Measurements from ENCODE around the gene FAM216B. TPM values are rescaled to one million over a fixed set of nuclear protein-coding genes. Genes with fewer than 3 reads are reported as not detected.
A peak's percentile ranks its signal among the peaks of the same experiment; 100 is the strongest.

The FAM216B gene
- total and polyA plus RNA-seq, 2 experiments from 2014 or later = 0.90 to 2.2 TPM

DNA sequence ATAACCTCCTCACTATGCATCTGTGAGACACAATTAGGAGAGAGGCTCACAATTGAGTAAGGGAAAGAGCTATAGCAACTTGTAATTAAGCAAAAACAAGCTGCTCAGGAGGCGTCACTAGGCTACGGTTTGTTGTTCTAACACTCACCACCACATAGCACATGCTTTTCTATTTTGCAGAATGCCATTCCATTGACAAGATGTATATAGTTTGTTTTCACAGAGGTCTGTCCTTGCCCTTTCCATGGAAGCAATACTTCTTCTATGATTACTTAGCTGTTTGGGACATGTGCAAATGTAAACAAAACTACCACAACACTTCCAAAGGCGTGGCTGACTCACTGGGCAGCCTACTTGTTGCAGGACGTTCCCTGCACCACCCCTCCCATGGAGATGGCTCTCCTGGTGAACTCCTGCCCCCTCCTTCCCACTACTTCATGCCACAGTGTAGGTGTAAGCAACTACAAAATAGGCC lies 33.9 kb upstream of the FAM216B start:
- peak overlapping the region; percentile 24 for H3K27ac ChIP-seq
- no peaks in the 10 kb centered on the region for H3K79me2 ChIP-seq
- no peaks in the 10 kb centered on the region for H3K36me3 ChIP-seq (replicated peaks; ENCODE audit: insufficient read depth, low read depth)
- H3K4me2 ChIP-seq = no peak overlapping the region
- H3K27me3 ChIP-seq = no peaks in the 10 kb centered on the region
- H2AFZ ChIP-seq = no peak overlapping the region
- DNase-seq (ENCODE audit: low spot score) = peak; percentile 28
- no peaks in the 10 kb centered on the region for H3K9me2 ChIP-seq (replicated peaks; ENCODE audit: insufficient read depth)
- 60% methylated on average over 4 of the region's 4 CpGs for WGBS (ENCODE audit: low lambda C conversion rate, missing lambda C conversion rate)
- H3K4me3 ChIP-seq = no peak overlapping the region
- no peaks in the 10 kb centered on the region for H3K4me1 ChIP-seq (ENCODE audit: insufficient read depth)
- H4K20me1 ChIP-seq (ENCODE audit: insufficient read depth, poor library complexity, severe bottlenecking) = no peaks in the 10 kb centered on the region
- no peak for TF ChIP-seq EZH2phosphoT487 (IDR thresholded peaks at IDR 0.05; ENCODE audit: low read depth, severe bottlenecking, unreplicated experiment)
- TF ChIP-seq EZH2 (IDR thresholded peaks at IDR 0.05; ENCODE audit: borderline replicate concordance) = no peak
- TF ChIP-seq, protein P1, sequence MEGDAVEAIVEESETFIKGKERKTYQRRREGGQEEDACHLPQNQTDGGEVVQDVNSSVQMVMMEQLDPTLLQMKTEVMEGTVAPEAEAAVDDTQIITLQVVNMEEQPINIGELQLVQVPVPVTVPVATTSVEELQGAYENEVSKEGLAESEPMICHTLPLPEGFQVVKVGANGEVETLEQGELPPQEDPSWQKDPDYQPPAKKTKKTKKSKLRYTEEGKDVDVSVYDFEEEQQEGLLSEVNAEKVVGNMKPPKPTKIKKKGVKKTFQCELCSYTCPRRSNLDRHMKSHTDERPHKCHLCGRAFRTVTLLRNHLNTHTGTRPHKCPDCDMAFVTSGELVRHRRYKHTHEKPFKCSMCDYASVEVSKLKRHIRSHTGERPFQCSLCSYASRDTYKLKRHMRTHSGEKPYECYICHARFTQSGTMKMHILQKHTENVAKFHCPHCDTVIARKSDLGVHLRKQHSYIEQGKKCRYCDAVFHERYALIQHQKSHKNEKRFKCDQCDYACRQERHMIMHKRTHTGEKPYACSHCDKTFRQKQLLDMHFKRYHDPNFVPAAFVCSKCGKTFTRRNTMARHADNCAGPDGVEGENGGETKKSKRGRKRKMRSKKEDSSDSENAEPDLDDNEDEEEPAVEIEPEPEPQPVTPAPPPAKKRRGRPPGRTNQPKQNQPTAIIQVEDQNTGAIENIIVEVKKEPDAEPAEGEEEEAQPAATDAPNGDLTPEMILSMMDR (IDR thresholded peaks at IDR 0.05; ENCODE audit: poor library complexity) = no peak
- no peaks in the 10 kb centered on the region for H3K9me3 ChIP-seq (ENCODE audit: low read depth)

DNA sequence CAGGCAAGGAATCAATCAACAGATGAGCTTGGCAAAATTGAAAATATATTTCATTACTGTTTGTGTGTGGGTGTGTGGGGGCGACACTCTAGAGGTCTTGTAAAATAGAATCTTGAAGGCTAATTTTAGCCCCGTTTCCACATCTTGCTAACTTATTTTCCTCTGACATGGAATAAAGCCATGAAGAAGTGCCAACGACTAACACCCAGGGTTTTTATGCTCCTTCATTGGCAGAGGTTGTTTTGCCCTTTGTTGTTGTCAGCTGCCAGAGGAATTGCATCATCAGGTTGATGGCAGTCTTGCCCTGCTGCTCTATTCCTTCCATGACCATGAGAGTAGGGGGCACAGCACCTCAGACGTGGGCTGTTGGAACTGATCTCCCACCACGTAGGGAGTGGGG lies 30.6 kb upstream of the FAM216B start:
- no peaks in the 10 kb centered on the region for H4K20me1 ChIP-seq (ENCODE audit: insufficient read depth, poor library complexity, severe bottlenecking)
- H3K27ac ChIP-seq = no peak overlapping the region
- H3K4me1 ChIP-seq (ENCODE audit: insufficient read depth) = peaks cover 12% of the 10 kb centered on the region
- H3K79me2 ChIP-seq = no peaks in the 10 kb centered on the region
- TF ChIP-seq, protein P1 (IDR thresholded peaks at IDR 0.05; ENCODE audit: poor library complexity) = no peak
- TF ChIP-seq EZH2 (IDR thresholded peaks at IDR 0.05; ENCODE audit: borderline replicate concordance) (no peak), EZH2phosphoT487 (IDR thresholded peaks at IDR 0.05; ENCODE audit: low read depth, severe bottlenecking, unreplicated experiment) (no peak)
- no peak overlapping the region for H3K4me3 ChIP-seq
- no peaks in the 10 kb centered on the region for H3K9me2 ChIP-seq (replicated peaks; ENCODE audit: insufficient read depth)
- H3K9me3 ChIP-seq (ENCODE audit: low read depth) = no peaks in the 10 kb centered on the region
- H2AFZ ChIP-seq = no peak overlapping the region
- no peak overlapping the region for H3K4me2 ChIP-seq
- DNase-seq (ENCODE audit: low spot score) = no peak
- H3K27me3 ChIP-seq = no peaks in the 10 kb centered on the region
- no peaks in the 10 kb centered on the region for H3K36me3 ChIP-seq (replicated peaks; ENCODE audit: insufficient read depth, low read depth)
- 56% methylated on average over 5 of the region's 5 CpGs for WGBS (ENCODE audit: low lambda C conversion rate, missing lambda C conversion rate)

DNA sequence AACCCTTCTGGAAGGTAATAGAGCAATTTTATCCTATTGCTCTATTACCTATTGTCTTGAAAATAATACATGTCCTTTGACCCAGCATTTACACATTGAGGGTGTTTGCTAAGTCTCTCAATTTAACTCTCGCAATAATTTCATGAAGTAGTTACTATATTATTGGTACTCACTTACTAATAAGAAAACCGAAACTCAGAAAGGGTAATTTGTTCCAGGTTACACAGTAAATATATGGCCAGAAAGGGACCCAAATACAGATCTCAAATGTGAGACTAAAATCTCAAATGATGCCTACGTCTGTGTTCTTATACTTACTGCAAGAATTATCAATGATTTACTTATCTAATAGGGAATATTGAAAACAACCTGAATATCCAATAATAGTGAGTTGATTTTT lies 29.7 kb upstream of the FAM216B start:
- WGBS (ENCODE audit: low lambda C conversion rate, missing lambda C conversion rate) = 91% methylated on average over 3 of the region's 3 CpGs
- peaks cover 12% of the 10 kb centered on the region for H3K4me1 ChIP-seq (ENCODE audit: insufficient read depth)

More for the DNA sequence above, 29.7 kb upstream of the FAM216B start:
- H3K36me3 ChIP-seq (replicated peaks; ENCODE audit: insufficient read depth, low read depth) = no peaks in the 10 kb centered on the region
- H3K9me2 ChIP-seq (replicated peaks; ENCODE audit: insufficient read depth) = no peaks in the 10 kb centered on the region
- no peaks in the 10 kb centered on the region for H3K9me3 ChIP-seq (ENCODE audit: low read depth)
- no peak overlapping the region for H3K27ac ChIP-seq
- TF ChIP-seq, protein P1 (IDR thresholded peaks at IDR 0.05; ENCODE audit: poor library complexity) = no peak
- TF ChIP-seq EZH2phosphoT487 (IDR thresholded peaks at IDR 0.05; ENCODE audit: low read depth, severe bottlenecking, unreplicated experiment) = no peak
- no peak for TF ChIP-seq EZH2 (IDR thresholded peaks at IDR 0.05; ENCODE audit: borderline replicate concordance)
- no peaks in the 10 kb centered on the region for H4K20me1 ChIP-seq (ENCODE audit: insufficient read depth, poor library complexity, severe bottlenecking)
- DNase-seq (ENCODE audit: low spot score) = no peak
- H2AFZ ChIP-seq = no peak overlapping the region
- H3K79me2 ChIP-seq = no peaks in the 10 kb centered on the region
- H3K27me3 ChIP-seq = no peaks in the 10 kb centered on the region
- no peak overlapping the region for H3K4me2 ChIP-seq
- H3K4me3 ChIP-seq = no peak overlapping the region
